Right forelimb (tissue), 1 donor: ENCODE data around the gene MESP2.
"Not testable (repeated sequence)": the region's sequence is repeated elsewhere in the genome, so short reads cannot be mapped to it uniquely, and the experiment has no call there.

Experiments
- DNase-seq: peaks from one replicate; pipeline ENCODE4 v3.0.0-alpha.2; 2018

Gene MESP2

GRCh38 chr15:89781891-89782618 lies 5.9 kb downstream of the MESP2 start:
- no peak for DNase-seq

GRCh38 chr15:89782619-89782950 lies 6.5 kb downstream of the MESP2 start:
- not testable (repeated sequence) for DNase-seq

GRCh38 chr15:89783111-89783860 lies 7.2 kb downstream of the MESP2 start:
- DNase-seq: no peak

- DNase-seq: no peak
Measured at GRCh38 chr15:89783861-89784685, 7.9 kb downstream of the MESP2 start.

GRCh38 chr15:89784686-89784960 lies 8.5 kb downstream of the MESP2 start:
- DNase-seq: no peak

DNA sequence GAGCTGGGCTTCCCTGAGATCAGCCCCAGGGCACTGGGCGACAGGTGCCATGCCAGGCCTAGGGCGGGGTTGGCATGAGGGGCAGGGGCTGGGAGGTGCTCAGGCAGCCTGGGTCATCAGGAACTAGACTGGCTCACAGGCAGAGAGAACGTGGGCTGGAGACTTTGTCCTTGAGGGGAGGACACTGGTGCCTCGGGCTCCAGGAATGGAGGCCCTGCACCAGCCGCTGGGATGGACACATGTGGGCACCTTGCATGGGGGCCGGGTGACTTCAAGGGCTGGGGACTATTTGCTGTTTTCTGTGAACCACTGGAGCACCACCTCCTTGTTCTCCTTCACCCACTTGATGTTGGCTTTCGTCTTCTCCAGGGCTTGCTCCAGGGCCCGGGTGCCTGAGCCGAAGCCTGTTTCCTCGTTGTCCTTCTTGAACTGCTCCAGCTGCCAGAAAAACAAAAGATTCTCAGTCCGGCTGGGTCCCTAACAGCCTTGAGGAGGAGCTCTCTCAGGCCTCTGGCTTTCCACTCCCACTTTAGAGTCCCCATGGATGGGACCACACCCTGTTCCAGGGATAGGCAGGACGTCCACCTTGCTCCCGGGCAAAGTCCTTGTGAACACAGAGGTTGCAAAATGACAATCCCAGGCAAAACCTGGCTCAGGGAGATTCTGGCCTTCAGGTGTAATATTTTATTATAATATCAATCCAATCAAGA lies 9.1 kb downstream of the MESP2 start:
- no peak for DNase-seq

GRCh38 chr15:89785774-89786140 lies 9.6 kb downstream of the MESP2 start:
- DNase-seq: no peak

DNA sequence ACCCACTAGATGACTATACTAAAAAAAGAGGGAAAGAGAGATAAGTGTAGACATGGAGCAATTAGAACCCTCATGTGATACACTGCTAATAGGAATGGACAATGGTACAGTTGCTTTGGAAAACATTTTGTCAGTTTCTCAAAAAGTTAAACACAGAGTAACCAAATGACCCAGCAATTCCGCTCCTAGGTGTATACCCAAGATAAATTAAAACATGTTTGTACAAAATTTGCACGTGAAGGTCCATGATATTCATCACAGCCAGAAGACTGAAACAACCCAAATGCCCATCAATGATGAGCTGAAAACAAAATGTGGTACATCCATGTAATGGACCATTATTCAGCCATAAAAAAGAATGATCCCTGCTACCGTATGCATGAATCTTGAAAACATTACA lies 11.8 kb downstream of the MESP2 start:
- DNase-seq: no peak

DNA sequence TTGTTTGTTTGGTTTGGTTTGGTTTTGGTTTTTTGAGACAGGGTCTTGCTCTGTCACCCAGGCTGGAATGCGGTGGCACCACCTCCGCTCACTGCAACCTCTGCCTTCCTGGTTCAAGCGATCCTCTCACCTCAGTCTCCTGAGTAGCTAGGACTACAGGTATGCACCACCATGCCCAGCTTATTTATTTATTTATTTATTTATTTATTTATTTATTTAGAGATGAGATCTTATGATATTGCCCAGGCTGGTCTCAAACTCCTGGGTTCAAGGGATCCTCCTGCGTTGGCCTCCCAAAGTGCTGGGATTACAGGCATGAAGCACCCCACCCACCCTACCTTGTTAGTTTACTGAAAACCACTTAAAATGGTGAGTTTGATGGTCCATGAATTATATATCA lies 12.5 kb downstream of the MESP2 start:
- DNase-seq: not testable (repeated sequence)

- DNase-seq: no peak
Measured at GRCh38 chr15:89790206-89790605, 14.1 kb downstream of the MESP2 start.

- no peak for DNase-seq
Measured at GRCh38 chr15:89790661-89791060, 14.5 kb downstream of the MESP2 start.

DNA sequence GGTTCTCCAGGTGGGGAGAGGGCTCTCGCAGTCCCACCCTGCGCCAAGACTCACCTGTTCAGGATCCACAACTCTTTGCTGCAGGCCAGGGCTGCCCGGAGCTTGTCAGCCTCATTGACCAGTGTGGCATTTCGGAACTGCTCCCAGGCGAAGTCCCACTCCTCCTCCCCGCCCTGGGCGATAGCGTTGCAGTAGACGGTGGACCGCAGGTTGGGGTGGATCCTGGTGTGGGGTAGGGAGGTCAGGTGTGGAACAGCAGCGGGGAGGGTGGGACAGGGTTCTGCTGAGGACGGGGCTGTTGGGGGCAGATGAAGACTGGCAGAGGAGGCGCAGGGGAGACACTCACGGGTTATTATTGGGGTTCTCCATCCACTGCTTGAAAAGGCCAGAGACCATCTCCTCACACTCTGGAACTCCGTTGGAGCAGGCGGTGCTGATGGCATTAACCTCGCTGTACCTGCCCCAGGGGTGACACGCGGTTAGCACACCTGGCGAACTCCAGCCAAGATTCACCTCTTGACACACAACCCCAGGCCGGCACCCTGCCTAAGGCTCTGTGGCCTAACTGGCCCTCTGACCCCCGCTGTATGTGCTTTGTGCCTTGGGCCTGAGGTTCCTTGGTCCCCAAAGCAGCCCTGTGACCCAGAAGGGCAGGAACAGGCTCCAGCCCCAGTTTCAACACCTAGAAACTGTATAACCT lies 16.1 kb downstream of the MESP2 start:
- no peak for DNase-seq

- DNase-seq: peak; percentile 39
Measured at GRCh38 chr15:89794627-89795241, 18.6 kb downstream of the MESP2 start.

DNA sequence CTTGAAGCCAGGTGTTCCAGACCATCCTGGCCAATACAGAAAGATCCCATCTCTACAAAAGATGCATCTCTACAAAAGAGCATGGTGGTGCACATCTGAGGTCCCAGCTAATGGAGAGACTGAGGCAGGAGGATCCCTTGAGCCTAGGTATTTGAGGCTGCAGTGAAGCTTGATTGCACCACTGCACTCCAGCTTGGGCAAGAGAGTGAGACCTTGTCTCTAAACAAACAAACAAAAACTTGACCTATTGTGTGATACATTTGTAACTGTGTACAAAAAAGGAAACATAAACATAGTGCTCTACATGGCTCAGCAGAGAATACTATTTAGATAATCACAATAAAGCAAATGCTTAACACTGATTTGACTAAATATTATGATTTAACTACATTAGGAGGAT lies 19.9 kb downstream of the MESP2 start:
- no peak for DNase-seq

DNA sequence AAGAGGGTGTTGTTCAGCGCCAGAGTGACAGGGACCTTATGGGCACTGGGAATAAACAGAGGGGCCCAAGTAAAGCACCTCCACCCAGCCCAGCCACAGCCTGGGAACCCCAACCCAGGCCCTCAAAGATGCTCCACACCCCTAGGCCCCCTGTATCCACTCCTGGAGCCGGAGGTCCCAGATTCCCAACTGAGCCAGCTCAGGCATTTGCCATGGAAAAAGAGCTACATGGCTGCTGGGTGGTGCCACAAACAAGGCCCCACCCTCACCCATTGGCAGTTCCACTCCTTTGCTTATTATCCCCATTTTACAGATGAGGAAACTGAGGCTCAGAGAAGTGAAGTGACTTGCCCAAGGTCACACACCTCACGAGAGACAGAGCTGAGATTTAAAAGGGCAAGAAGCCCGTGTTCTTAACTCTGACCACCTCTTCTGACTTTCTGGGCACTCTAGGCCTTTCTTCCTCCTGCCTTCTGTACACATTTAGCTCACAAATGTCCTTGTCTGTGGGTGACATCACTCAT lies 21.6 kb downstream of the MESP2 start:
- DNase-seq: no peak

- DNase-seq: no peak
Measured at GRCh38 chr15:89799011-89799911, 23.1 kb downstream of the MESP2 start.

GRCh38 chr15:89799918-89800498 lies 23.9 kb downstream of the MESP2 start:
- DNase-seq: no peak

DNA sequence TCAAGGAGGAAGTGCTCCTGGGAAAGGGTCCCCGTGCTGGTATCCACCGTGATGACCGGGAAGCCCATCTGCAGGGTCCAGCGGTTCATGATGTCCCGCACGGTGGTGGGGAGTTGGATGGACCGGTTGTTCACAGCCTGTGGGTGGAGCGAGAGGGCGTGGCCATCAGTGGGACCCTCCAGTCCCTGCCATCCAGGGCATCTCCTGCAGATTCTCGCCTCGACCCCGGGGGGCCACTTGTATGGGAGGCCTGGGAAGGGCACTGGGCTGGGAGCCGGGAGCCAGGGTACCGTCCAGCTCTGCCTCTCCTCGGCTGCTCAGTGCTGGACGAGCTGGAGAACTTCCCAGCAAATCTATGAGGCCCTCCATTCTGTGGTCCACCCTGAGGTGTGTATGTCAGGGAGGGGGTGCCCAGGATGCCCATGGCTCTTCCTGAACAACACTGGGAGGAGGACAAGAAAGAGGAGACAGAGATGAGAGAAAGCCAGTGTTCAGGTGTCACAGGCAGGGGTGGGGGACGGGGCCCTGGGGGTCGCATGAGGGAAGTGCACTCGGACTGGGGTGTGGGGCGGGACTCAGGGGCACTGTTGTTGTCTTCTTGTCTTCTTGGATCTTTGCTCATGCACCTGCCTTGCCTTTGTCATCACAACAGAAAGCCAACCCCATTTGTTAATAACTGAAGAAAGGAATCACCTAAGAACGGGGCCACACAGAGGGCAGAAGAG lies 25.5 kb downstream of the MESP2 start:
- DNase-seq: no peak

DNA sequence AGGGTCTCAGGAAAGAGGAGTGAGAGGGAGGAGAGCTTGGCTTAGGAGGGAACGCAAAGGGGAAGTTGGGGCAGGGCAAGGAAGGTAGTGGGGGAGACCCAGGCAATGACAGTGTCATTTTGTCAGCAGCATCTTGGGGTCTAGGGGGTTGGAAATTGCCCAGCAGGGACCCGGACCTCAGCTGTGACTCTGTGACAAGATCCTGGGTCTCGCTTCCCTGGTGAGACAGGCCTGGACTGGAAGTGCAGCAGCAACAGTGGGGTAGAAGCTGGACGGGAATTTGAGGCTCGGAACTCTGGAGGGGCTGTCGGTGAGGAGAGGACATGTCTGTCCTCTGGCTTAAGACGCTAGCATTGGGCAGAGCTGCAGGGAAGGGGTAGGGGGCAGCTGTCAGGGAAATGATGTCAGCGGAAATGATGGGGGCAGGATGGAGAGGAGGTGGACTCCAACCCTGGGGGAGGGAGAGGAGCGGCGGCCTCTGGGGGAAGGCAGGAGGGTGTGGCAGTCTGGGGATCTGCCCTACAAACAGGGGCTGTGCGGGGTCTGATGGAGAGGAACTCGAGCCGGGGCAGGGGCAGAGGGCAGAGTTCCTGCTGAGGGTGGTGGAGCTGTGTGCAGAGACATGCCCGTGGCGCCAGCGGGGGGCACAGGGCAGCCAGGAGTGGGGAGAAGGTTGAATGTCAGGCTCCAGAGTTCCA lies 26.2 kb downstream of the MESP2 start:
- DNase-seq: no peak
